NCI-H774 (cell line): ENCODE data around the gene CNN3.

ENCODE experiments used
- DNase-seq: peaks from one replicate; lab custom pipeline; 2025; lab: John Stamatoyannopoulos, UW

CNN3 gene

GRCh38 chr1:94922761-94923331 lies 4.1 kb downstream of the CNN3 start:
- DNase-seq = no peak

- no peak for DNase-seq
Measured at GRCh38 chr1:94921977-94922376, 4.9 kb downstream of the CNN3 start.

GRCh38 chr1:94920061-94920460 lies 6.8 kb downstream of the CNN3 start:
- no peak for DNase-seq

- DNase-seq = no peak
Measured at GRCh38 chr1:94919241-94920030, 7.5 kb downstream of the CNN3 start.

GRCh38 chr1:94917251-94917650 lies 9.7 kb downstream of the CNN3 start:
- no peak for DNase-seq

GRCh38 chr1:94912263-94913184 lies 14.4 kb downstream of the CNN3 start:
- DNase-seq = no peak

GRCh38 chr1:94909486-94909885 lies 17.4 kb downstream of the CNN3 start:
- DNase-seq = no peak

- no peak for DNase-seq
Measured at GRCh38 chr1:94908965-94909364, 17.9 kb downstream of the CNN3 start.

- DNase-seq = no peak
Measured at GRCh38 chr1:94908190-94908589, 18.7 kb downstream of the CNN3 start.

GRCh38 chr1:94907136-94907535 lies 19.8 kb downstream of the CNN3 start:
- no peak for DNase-seq

GRCh38 chr1:94906382-94906781 lies 20.5 kb downstream of the CNN3 start:
- no peak for DNase-seq

- no peak for DNase-seq
Measured at GRCh38 chr1:94905207-94905606, 21.7 kb downstream of the CNN3 start.

GRCh38 chr1:94903280-94904009 lies 23.5 kb downstream of the CNN3 start:
- DNase-seq = no peak

GRCh38 chr1:94901841-94902240 lies 25.1 kb downstream of the CNN3 start:
- no peak for DNase-seq

GRCh38 chr1:94899756-94900155 lies 27.2 kb downstream of the CNN3 start:
- no peak for DNase-seq

GRCh38 chr1:94898491-94899385 lies 28.2 kb downstream of the CNN3 start:
- DNase-seq = no peak

GRCh38 chr1:94895518-94895917 lies 31.4 kb downstream of the CNN3 start:
- DNase-seq = no peak

GRCh38 chr1:94894630-94895029 lies 32.3 kb downstream of the CNN3 start:
- no peak for DNase-seq

GRCh38 chr1:94892604-94893254 lies 34.2 kb downstream of the CNN3 start:
- no peak for DNase-seq

GRCh38 chr1:94888201-94888600 lies 38.7 kb downstream of the CNN3 start:
- DNase-seq = no peak
